ENCODE data around the gene ZFR. TPM values are rescaled to one million over a fixed set of nuclear protein-coding genes. Genes with fewer than 3 reads are reported as not detected.

The ZFR gene
- total RNA-seq, 1 donor from 2014 or later: 64.3 TPM

DNA sequence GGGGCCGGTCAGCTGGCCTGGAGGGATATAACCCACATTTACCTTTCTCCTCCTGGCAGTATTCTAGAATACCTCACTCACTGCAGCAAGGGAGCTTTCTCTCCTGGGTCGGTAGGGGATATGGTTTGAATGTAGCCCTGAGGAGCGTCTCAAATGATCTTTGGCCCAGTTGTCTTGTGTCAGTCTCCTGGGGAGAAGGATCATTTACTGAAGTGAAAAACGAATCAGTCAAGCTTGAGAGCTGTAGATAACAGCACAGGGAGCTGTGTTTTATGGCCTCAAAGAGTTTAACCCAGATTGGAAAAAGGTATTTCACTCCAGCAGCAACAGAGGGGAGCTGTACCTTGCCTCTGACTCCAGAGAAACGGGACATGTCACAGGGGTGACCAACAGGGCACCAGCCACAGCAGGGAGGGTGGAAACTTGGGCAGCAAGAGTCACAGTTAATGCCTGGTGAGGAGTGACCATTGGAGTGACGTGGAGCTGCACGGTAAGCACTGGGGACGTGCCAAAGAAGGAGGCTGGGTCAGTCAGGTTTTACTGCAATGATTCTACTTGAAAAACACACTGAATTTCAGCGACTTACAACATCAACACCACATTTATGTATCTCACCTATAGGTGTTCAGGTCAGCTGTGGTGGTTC, 29.8 kb upstream of the ZFR start:
- Mint-ChIP-seq H3K27ac (no peak overlapping the region), H3K4me1 (no peaks in the 10 kb centered on the region), H3K4me3 (no peak overlapping the region), H3K27me3 (no peaks in the 10 kb centered on the region), H3K9me3 (no peaks in the 10 kb centered on the region), H3K36me3 (ENCODE audit: low read depth) (no peaks in the 10 kb centered on the region)
- CTCF ChIA-PET: interaction anchor here (1.5 to 1.6 kb wide), 2 partner anchors 15 to 116 kb away, joined by 4 to 5 read pairs; no protein-coding TSS in a partner anchor
- DNase-seq (no peak), ATAC-seq (ENCODE audit: low read depth) (no peak)
- TF ChIP-seq CTCF (IDR thresholded peaks at IDR 0.05): no peak
- intact Hi-C loops (cut with micrococcal nuclease): no loop called here
- POLR2A ChIA-PET: no interaction called here

DNA sequence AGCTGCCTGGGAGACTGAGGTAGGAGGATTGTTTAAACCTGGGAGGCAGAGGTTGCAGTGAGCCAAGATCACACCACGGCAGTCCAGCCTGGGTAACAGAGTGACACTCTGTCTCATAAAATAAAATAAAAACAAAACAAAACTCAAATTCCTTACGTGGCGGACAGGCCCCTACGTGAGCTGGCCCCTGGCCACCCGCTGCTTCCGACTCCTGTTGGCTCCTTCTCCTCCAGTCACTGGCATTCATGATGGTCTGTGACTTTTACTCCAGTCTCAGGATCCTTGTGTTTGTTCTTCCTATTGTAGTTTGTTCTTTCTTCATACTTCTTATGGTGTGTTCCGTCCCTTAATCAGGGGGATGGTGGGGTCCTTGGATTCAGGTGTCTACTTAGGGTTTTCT, 28.5 kb upstream of the ZFR start:
- Mint-ChIP-seq H3K27me3 (no peaks in the 10 kb centered on the region), H3K4me1 (no peaks in the 10 kb centered on the region), H3K9me3 (no peaks in the 10 kb centered on the region), H3K36me3 (ENCODE audit: low read depth) (no peaks in the 10 kb centered on the region), H3K4me3 (no peak overlapping the region), H3K27ac (no peak overlapping the region)
- no peak for TF ChIP-seq CTCF (IDR thresholded peaks at IDR 0.05)
- no peak for DNase-seq
- no peak for ATAC-seq (ENCODE audit: low read depth)
- intact Hi-C loops (cut with micrococcal nuclease): no loop called here
- POLR2A ChIA-PET: no interaction called here
- CTCF ChIA-PET: no interaction called here

- ATAC-seq (ENCODE audit: low read depth) (no peak), DNase-seq (no peak)
- TF ChIP-seq CTCF (IDR thresholded peaks at IDR 0.05): no peak
- Mint-ChIP-seq H3K27me3 (no peaks in the 10 kb centered on the region), H3K4me1 (no peaks in the 10 kb centered on the region), H3K4me3 (no peak overlapping the region), H3K27ac (no peak overlapping the region), H3K36me3 (ENCODE audit: low read depth) (no peaks in the 10 kb centered on the region), H3K9me3 (no peaks in the 10 kb centered on the region)
- ChIA-PET POLR2A (no interaction called here), CTCF (interaction anchor here (1.8 kb wide), 1 partner anchor 118 kb away, joined by 3 read pairs; no protein-coding TSS in a partner anchor)
- intact Hi-C loops (cut with micrococcal nuclease): no loop called here
These were observed 27.2 kb upstream of the ZFR start for GRCh38 chr5:32471784-32472183.

GRCh38 chr5:32465076-32465475, 20.5 kb upstream of the ZFR start:
- no peaks in the 10 kb centered on the region for H3K4me1 Mint-ChIP-seq
- ATAC-seq (ENCODE audit: low read depth): no peak
- intact Hi-C loops (cut with micrococcal nuclease): no loop called here
- H3K9me3 Mint-ChIP-seq: no peaks in the 10 kb centered on the region
- H3K36me3 Mint-ChIP-seq (ENCODE audit: low read depth): no peaks in the 10 kb centered on the region
- DNase-seq: no peak
- ChIA-PET CTCF (no interaction called here), POLR2A (no interaction called here)
- no peak overlapping the region for H3K27ac Mint-ChIP-seq
- TF ChIP-seq CTCF (IDR thresholded peaks at IDR 0.05): no peak
- H3K27me3 Mint-ChIP-seq: no peaks in the 10 kb centered on the region
- no peak overlapping the region for H3K4me3 Mint-ChIP-seq

GRCh38 chr5:32462618-32463017, 18.1 kb upstream of the ZFR start:
- Mint-ChIP-seq H3K9me3 (peaks cover 3% of the 10 kb centered on the region), H3K36me3 (ENCODE audit: low read depth) (no peaks in the 10 kb centered on the region), H3K27me3 (no peaks in the 10 kb centered on the region), H3K4me1 (no peaks in the 10 kb centered on the region), H3K27ac (no peak overlapping the region), H3K4me3 (no peak overlapping the region)
- ChIA-PET POLR2A (no interaction called here), CTCF (no interaction called here)
- no peak for TF ChIP-seq CTCF (IDR thresholded peaks at IDR 0.05)
- intact Hi-C loops (cut with micrococcal nuclease): no loop called here
- DNase-seq (no peak), ATAC-seq (ENCODE audit: low read depth) (no peak)
